HG03521 (cell line): Measurements from ENCODE around the gene CLCN2.

Experiments
- ATAC-seq: cut with Tn5 transposase; IDR thresholded peaks from one replicate; pipeline ENCODE4 v1.9.1; 2021; ENCODE audit warnings: mild to moderate bottlenecking, moderate library complexity; ENCODE audit not compliant: unreplicated experiment

The CLCN2 gene

DNA sequence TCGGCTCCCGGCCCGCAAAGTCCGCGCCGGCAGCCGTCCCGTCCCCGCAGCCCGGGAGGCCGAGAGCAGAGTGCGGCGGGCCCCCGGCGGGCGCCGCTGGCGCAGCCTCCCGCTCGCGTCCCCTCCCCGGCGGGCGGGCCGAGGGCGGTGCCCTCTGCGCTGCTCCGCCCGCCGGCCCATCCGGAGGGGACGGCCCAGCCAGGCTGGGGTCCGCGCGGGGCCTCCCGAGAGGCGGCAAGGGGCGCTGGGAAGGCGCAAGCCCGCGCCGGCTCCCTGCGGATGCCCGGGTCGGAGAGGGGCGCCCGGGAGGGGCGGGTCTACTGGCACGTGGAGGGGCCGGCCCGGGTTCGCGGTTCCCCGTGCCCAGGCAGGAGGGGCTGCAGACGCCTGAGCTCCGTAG lies at the start of gene CLCN2, which contains the start of gene POLR2H:
Gene CLCN2, minus strand, starts transcription at position 74 of the 400 bp plus-strand sequence. CDS start 126 bp downstream, outside the sequence.
Gene POLR2H, plus strand, starts transcription at position 179 of the 400 bp plus-strand sequence. CDS start 1,783 bp downstream, outside the sequence.
- ATAC-seq = peak; percentile 24

- ATAC-seq = no peak
Observed at GRCh38 chr3:184409946-184410500, 48.6 kb upstream of the CLCN2 start.

DNA sequence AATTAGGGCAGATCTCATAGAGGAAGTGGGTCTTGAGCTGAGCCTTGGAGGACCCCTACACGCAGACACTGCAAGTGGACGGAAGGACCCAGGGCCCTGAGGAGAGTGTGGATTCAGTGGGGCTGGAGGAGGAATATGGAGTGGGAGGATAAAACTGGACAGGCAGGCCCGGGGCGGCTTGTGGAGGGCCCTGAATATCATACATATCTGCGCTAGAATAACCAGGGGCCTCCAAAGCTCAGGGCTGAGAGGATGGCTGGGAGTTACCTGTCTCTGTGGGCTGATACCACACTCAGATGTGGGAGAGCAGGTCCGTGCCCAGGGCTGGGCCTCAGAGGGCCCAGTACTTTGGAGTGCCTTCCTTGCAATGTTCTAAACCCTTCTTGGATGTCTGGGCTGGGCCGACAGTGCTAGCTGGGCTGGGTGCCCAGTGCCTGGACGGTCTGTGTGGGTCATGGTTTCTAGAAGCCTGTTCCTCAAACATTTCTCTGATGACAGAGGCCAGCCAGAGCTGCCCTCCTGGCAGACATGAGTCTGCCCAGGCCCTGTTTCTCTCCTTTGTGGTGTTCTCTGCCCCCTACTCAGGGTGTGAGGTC lies 48.0 kb upstream of the CLCN2 start:
- no peak for ATAC-seq

DNA sequence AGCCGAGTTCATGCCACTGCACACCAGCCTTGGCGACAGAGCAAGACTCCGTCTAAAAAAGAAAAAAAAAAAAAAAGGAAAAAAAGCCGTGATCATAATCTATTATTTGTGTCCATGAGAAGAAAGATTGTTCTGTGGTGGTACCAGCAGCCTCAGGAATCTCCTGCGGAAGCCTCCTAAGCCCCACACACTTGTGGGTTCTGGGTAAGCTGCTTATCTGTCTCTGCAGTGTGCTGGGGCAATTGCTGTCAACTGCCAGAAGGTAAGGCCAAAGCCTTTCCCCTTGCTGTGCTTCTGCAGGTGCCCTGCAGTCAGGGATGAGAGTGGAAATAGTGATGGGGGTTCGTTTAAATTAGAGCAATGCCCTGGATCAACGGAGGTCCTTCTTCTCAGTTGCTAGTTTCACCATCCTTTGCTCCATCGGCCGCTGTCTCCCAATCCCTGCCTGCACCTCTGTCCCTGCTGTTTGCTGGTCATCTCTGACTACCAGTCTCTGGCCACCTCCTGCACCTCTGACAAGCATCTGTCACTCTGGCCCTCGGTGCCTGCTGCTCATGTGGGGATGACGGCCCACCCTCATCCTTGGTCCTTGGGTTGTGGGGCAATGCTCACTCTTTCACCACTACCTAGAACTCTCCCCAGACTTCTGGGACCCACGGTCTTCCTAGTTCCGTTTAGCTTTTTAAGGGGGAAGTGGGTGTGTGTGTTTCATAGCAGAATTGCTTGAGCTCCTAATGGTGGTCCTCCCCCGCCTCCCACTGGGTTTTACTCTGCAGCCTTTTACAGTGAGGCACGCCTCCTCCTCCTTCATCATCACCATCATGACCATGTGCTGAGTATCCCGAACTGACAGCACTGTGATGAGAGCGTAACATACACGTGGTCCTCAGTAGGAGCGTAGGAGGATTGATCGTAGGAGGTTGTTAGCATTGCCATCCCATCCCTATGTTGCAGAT lies 43.9 kb upstream of the CLCN2 start:
- ATAC-seq = no peak

- no peak for ATAC-seq
Observed at GRCh38 chr3:184399410-184399809, 38.0 kb upstream of the CLCN2 start.

DNA sequence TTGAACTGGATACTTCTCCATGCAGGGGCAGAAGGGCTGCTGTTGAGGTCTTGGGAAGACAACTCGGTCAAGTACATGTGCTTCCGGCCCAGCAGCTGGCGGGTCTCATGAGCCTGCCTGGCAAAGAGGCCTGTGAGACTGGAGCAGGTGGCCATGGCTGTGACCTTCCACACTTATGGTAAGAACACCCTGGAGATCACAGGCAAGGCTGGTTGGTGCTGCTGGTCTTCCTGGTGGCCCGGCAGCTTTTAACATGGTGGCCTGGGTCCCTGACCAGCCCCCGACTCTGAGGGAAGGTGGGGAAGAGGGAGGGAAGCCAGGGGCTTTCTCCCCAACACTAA lies 33.9 kb upstream of the CLCN2 start:
- no peak for ATAC-seq

DNA sequence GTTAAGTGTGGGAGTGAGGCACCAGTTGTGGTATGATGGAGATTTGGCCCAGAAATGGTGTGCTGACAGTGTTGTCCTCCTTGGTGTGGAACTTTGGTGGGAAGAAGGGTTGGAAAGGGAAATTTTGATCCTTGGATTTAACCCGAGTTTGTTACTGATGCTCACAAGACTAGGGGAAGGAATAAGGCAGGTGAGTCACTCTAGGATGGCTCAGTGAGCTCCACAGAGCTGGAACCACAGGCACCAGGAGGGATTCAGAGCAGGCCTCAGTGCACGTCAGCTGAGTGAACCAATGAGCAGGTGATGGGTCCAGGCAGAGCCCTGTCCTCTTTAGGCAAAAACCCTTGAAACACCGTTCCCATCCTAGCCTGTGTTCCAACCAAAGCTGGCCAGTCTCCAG lies 29.9 kb upstream of the CLCN2 start:
- ATAC-seq = no peak

GRCh38 chr3:184389935-184390528 lies 28.6 kb upstream of the CLCN2 start:
- ATAC-seq = no peak

DNA sequence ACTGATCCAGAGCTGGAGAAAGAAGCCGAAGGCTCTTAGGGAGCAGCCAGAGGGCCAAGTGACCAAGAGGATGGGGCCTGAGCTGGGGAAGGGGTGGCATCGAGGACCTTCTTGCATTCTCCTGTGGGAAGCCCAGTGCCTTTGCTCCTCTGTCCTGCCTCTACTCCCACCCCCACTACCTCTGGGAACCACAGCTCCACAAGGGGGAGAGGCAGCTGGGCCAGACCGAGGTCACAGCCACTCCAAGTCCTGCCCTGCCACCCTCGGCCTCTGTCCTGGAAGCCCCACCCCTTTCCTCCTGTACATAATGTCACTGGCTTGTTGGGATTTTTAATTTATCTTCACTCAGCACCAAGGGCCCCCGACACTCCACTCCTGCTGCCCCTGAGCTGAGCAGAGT lies 28.0 kb upstream of the CLCN2 start:
- ATAC-seq = no peak

DNA sequence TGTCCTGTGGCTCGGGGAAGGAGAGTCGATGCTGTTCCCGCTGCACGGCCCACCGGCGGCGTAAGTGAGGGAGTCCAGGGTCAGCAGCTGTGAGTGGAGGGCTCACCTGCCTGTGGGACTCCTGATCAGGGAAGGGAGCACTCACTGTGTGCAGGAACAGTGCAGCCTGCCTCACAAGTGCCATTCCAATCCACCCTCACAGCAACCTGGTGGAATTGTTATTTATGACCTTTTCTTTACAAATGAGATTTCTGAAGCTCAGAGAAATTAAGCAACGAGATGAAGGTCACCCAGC lies 27.5 kb upstream of the CLCN2 start:
- no peak for ATAC-seq

GRCh38 chr3:184388164-184388935 lies 26.9 kb upstream of the CLCN2 start:
- no peak for ATAC-seq

DNA sequence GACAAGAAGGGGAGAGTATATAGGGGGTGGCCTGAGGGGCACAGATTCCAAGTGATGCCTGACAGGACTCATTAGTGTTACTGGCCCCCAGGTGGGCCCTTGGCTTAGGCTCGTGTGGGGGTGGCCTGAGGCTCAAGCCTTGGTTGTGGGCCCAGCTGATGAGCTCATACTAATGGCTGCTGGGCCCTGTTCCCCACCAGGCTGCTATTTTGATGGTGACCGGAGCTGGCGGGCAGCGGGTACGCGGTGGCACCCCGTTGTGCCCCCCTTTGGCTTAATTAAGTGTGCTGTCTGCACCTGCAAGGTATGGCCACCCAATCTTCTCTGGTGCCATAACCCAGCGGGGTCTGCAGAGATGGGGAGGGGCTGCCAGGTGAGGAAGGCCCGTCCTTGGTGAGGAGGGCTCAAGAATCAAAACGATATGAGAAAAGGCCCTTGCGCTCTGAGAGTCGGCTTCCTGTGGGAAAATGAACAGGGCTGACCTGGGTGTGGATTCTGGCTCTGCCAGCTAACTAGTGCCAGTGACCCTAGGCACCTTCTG lies 25.8 kb upstream of the CLCN2 start:
- no peak for ATAC-seq

GRCh38 chr3:184386047-184386806 lies 24.8 kb upstream of the CLCN2 start:
- ATAC-seq = no peak

DNA sequence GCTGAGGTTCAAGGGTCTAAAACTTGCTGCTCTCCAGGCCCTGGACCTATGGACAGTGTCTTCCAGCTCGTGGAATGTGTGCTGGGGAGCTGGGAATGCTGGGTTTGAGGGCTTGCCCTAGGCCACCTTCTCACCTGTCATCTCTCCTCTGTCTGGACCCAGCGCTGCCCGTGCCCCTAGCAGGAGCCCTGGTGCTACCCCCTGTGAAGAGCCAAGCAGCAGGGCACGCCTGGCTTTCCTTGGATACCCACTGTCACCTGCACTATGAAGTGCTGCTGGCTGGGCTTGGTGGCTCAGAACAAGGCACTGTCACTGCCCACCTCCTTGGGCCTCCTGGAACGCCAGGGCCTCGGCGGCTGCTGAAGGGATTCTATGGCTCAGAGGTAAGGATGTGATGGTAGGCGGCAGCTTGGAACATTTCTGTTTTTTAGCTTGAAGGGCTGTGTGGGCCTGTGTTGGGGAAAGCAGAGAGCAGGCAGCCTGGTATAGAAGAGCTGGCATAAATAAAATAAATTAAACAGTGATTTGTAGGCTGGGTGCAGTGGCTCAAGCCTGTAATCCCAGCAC lies 23.5 kb upstream of the CLCN2 start:
- ATAC-seq = no peak

GRCh38 chr3:184384342-184384741 lies 22.9 kb upstream of the CLCN2 start:
- ATAC-seq = no peak

DNA sequence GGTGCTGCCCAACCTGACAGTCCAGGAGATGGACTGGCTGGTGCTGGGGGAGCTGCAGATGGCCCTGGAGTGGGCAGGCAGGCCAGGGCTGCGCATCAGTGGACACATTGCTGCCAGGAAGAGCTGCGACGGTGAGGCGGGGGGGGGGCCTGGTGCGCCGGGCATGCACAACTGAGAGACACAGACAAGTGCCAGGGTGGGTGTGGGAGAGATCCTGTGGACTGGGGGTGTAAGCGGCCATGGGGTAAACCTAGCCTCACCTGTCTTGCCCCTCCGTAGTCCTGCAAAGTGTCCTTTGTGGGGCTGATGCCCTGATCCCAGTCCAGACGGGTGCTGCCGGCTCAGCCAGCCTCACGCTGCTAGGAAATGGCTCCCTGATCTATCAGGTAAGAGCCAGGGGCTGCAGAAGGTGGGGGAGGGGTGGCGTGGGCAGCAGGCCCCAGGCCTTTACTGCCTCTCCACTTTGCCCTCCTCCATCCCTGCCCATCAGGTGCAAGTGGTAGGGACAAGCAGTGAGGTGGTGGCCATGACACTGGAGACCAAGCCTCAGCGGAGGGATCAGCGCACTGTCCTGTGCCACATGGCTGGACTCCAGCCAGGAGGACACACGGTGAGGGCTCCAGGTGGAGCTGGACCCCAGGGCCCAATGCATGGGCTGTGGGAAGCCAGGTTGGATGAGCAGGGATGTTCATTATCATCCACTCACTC lies 21.8 kb upstream of the CLCN2 start:
- no peak for ATAC-seq

DNA sequence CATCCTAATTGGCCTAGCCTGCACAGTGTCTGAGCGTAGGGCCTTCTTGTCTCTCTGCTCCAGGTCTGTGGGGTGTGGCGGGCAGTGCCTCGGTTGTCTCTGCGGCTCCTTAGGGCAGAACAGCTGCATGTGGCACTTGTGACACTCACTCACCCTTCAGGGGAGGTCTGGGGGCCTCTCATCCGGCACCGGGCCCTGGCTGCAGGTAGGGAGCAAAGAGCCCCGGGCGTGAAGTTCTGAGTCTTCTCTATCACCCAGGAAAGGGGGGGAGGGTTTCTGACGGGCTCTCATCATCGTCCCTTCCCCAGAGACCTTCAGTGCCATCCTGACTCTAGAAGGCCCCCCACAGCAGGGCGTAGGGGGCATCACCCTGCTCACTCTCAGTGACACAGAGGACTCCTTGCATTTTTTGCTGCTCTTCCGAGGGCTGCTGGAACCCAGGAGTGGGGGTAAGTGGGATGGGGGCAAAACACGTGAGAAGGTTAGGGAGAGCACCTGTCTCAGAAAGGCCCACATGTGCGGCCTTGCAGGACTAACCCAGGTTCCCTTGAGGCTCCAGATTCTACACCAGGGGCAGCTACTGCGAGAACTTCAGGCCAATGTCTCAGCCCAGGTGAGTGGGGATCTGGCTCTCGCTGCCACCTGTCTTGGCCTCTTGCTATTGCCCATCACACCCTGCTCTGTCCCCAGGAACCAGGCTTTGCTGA lies 21.1 kb upstream of the CLCN2 start:
- no peak for ATAC-seq
